Left forelimb (tissue), 1 donor: Measurements from ENCODE around the gene HDAC9.
"Not testable (repeated sequence)": the region's sequence is repeated elsewhere in the genome, so short reads cannot be mapped to it uniquely, and the experiment has no call there.

Experiments
- DNase-seq: peaks from one replicate; pipeline ENCODE4 v3.0.0-alpha.2; 2018; ENCODE audit warnings: low spot score

Gene HDAC9

DNA sequence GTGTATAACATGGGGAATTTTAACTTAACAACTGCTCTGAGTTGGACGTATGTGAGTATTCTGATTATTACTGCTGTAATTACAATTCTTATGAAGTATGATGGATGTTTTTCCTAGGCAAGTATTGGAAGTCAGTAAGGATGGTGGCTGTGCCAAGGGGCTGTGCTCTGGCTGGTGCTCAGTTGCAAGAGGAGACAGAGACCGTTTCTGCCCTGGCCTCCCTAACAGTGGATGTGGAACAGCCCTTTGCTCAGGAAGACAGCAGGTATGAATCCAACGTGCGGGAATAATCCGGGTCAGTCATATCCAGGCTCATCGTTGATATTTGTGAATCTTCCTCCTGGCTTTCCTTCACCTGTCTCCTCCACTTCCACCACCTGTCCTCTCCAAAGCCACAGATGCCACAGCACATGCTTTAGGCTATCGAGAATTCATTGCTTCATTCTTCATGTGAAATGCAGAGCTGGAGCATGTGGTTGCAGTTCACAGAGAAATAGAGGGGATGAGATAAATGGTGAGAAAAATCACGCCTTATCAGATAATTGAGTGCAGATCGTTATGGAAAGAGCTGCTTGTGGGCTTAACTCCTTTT, 480.2 kb downstream of the HDAC9 start:
- DNase-seq, result no peak

GRCh38 chr7:18976715-18977471, 481.3 kb downstream of the HDAC9 start:
- no peak for DNase-seq

DNA sequence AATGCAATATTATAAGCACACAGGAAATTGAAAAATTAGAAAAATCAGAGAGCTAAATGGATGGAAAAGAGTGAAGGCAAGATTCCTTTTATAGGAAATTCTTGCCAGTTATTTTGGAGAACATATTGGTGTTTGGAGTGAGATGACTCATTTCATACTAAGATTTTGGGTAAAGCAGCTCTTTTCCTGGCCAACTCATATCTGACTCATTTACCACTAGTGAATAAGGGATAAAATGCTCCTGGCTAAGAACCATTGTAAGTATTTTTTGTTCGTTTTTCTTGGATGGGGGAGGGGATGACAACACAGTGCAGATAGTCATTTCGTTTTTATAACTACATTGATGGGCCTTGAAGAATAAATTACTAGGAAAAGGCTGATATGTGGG, 482.6 kb downstream of the HDAC9 start:
- DNase-seq, result no peak

DNA sequence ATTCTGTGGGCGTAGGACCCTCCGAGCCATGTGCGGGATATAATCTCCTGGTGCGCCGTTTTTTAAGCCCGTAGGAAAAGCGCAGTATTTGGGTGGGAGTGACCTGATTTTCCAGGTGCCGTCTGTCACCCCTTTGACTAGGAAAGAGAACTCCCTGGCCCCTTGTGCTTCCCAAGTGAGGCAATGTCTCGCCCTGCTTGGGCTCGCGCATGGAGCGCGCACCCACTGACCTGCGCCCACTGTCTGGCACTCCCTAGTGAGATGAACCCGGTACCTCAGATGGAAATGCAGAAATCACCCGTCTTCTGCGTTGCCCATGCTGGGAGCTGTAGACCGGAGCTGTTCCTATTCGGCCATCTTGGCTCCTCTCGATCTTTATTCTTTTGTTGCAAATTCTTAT, 495.2 kb downstream of the HDAC9 start:
- DNase-seq, result not testable (repeated sequence)

GRCh38 chr7:18993933-18994668, 498.6 kb downstream of the HDAC9 start:
- DNase-seq, result no peak

- no peak for DNase-seq
These were observed 499.7 kb downstream of the HDAC9 start for GRCh38 chr7:18995270-18995671.

- DNase-seq, result no peak
These were observed 500.4 kb downstream of the HDAC9 start for GRCh38 chr7:18995811-18996426.

DNA sequence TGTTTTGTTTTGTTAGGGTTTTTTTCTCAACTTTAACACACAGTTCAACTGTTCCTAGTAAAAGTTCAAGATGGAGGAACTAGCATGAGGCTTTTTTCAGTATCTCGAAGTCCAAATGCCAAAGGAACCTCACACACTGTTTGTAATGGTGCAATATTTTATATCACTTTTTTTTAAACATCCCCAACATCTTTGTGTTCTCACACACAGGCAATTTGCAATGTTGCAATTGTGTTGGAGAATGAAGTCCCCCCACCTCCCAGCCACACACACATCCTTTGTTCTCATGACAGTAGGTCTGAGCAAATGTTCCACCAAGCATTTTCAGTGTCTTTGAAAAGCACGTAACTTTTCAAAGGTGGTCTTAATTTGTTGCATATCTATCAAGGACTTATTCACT, 501.0 kb downstream of the HDAC9 start:
- no peak for DNase-seq

GRCh38 chr7:18997477-18998150, 502.1 kb downstream of the HDAC9 start:
- DNase-seq, result no peak

DNA sequence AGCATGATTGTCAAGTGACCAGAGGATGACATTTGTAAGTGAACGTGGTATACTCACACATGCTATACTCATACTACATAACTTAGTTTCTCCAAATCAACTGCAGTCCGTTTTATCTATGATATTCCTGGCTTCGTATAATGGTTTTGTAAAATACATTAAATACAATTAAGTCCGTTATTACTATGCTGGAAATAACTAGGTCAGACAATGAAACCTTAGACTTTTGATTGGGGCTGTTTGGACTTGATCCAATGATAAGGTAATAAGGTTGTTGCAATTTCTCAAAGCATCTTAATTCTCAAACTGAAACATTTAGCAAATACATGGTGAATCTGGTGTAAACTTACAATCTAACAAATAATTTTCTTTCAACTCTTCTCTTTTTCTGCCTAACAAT, 504.9 kb downstream of the HDAC9 start:
- no peak for DNase-seq

DNA sequence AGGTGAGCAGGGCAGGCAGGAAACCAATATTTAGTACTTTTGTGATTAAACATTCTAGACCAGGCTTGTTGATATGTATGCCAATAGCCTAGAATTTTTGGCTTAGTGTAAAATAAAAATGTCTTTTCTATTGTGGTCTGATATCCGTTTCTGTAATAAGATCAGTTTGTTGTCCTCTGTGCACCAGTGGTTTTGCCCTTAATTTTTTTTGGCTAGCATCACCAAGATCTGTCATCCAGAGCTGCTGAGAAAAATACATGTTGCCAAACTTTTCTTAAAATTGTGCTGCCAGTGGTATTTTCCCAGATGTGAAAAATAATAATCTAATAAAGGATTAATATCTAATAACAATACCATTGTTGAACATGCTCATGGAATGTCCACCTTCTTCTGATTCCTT, 506.3 kb downstream of the HDAC9 start:
- no peak for DNase-seq

DNA sequence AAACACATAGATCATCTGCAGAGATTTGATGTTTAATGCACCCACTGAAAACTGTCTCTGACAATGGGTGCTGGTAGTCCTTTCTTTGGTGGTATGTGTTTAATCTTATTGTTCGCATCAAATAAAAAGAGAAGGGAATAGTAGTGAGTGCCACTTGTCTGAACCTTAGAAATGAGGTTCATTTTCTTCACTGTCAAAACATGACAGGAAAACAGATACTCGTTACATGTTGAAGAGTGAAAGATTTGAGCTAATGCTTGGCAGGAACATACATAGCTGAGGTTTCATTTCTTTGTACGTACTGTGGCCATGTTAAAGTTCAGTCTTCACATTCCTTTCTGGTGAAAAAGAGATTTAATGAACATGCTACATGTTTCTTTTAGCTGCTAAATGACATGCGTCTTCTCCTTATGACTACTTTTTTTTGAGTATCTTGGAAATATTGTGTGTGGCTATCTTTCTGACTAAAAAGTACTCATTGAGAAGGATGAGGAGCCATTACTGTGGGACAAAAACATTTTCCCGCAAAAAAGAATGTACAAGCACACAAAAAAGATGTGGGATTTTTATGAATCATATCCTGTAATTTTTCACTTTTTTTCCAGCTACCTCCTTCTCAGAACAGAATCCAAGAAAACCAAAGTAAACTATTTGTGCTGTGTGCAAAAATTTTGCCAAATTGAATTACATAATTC, 513.8 kb downstream of the HDAC9 start:
- no peak for DNase-seq

DNA sequence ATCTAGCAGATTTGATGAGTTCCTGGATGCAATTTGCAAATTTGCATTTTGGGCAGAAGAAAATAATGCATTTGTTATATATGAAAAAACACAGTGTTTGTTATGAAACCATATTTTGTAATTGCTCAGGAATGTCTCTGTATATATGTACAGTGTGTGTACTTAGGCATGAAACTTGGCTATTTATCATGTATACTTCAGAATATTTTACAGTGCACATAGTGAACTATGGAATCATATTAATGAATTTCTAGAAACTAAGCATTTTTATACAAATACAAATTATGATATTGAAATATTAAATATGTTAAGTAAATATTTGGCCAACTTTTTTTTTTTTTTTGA, 514.4 kb downstream of the HDAC9 start:
- no peak for DNase-seq

DNA sequence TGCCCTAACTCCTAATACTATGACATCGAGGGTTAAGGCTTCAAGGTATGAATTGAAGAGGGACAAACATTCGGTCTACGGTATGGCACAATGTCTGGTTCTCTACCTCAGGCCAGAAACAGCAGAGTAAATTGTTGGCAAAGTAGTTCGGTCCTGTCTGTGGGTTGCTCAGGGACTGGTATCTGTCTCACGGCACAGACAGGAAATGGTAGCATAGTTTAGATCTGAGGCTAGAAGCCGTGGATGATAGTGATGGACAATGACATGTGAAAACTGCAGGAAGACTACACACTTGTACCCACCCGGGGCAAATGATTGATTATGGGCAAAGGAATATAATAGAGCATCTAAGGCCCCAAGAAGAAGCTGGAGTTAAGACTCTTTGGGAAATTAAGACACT, 515.7 kb downstream of the HDAC9 start:
- no peak for DNase-seq

GRCh38 chr7:19015098-19015497, 519.5 kb downstream of the HDAC9 start:
- DNase-seq, result no peak

DNA sequence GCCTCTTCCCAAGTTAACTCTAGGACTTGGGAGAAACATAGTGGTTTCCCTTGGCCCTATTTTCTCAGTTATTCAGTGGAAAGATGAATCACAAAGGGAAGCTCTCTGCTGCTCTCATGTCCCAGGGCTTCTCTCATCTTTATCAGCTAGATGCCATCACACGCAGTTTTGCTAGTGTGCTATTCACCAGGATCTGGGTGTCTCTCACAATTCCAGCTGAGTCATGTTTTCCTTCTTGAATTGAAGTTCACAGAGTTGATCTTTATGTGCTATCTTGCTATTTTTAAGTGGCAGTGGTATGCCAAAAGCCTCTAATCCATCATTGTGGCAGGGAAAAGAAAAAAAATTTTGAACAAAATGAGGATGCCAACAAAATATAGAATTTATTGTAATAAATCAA, 520.6 kb downstream of the HDAC9 start:
- DNase-seq, result no peak

- DNase-seq, result no peak
These were observed 521.8 kb downstream of the HDAC9 start for GRCh38 chr7:19017374-19017773.

DNA sequence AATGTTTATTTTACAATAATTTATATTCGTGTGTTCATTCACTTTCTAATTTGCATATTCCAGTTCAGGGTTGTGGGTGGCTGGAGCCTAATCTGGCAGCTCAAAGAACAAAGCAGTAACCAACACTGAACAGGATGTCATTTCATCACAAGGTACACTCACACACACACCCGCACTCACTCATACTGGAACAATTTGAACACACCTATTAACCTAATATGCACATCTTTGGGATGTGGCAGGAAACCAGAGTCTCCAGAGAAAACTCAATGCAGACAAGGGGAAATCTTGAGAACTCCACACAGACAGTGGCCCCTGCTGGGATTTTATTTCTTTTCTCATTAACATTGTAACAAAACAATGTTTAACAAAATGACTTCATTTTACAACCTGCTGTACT, 524.5 kb downstream of the HDAC9 start:
- no peak for DNase-seq

DNA sequence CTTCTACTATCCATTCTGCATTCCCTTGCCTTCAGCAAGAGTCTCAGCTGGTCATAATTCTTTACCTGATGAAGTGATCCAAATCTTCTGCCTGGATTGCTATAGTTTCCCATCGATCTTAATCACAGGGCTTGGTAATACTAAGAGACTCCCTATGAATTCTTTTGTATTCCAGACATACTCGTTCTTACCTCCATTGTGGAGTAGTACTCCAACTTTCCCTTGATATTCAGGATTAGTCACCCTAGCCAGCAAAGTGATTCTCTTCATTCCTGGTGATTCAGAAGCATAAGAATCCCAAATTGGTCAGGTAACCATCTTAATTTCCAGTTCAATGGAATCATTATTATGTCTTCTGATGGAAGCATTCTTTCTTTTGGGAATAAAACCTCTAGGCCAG, 525.2 kb downstream of the HDAC9 start:
- no peak for DNase-seq

- DNase-seq, result no peak
These were observed 527.9 kb downstream of the HDAC9 start for GRCh38 chr7:19023477-19023876.

- no peak for DNase-seq
These were observed 528.7 kb downstream of the HDAC9 start for GRCh38 chr7:19024261-19024660.

DNA sequence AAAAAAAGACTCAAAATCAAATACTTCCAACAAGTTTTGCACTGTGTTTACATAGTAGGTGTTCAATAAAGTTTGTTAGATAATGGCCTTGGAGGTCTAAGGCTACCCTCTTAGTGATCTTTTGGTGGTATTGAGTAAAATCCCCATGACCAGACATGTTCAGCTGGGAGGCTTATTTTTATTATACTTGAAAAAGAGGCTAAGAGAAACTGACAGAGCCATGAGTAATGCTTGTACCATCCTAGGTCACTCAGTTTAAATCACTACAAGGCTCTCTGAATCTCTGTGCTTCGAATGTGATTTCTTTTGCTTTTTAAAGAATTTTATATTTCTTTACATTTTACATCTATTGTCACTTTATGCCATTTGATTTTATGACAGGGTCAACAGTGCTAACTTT, 531.3 kb downstream of the HDAC9 start:
- no peak for DNase-seq
